IPS-18c (cell line): Measurements from ENCODE around the gene CDV3.

Experiments
- H3K4me3 ChIP-seq: 2 replicates; pipeline ENCODE4 v1.7.0; 2013; ENCODE audit warnings: low read depth, mild to moderate bottlenecking, low read length, moderate library complexity; ENCODE audit not compliant: insufficient read depth
- H3K9me3 ChIP-seq: one replicate; pipeline ENCODE4 v1.6.1; 2013; ENCODE audit warnings: mild to moderate bottlenecking, low read length, moderate library complexity; ENCODE audit not compliant: control insufficient read depth, insufficient read depth

Gene CDV3

DNA sequence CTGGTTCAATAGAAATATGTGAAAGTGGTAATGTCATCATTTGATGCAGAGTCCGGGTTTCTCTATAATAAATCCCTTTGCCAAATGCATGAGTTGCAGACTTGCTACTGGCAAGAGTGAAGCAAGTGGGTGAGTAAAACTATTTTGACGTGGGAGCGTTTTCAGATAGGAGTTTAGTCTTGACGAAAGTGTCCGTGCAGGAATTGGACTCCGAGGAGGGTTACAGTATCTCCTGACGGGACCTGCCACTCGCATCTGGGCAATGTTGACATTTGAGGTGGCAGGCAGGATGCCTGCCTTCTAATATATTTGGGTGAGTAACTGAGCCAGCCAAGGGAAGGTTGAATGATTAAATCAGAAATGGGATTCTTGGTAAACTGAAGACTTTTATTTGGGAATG lies 16.0 kb downstream of the CDV3 start:
- Histone ChIP-seq H3K4me3 (no peak overlapping the region), H3K9me3 (no peaks in the 10 kb centered on the region)

GRCh38 chr3:133591271-133591742 lies 17.8 kb downstream of the CDV3 start:
- H3K9me3 ChIP-seq, result no peaks in the 10 kb centered on the region
- no peak overlapping the region for H3K4me3 ChIP-seq

GRCh38 chr3:133592843-133593242 lies 19.4 kb downstream of the CDV3 start:
- Histone ChIP-seq H3K9me3 (no peaks in the 10 kb centered on the region), H3K4me3 (no peak overlapping the region)

GRCh38 chr3:133593243-133593642 lies 19.8 kb downstream of the CDV3 start:
- H3K9me3 ChIP-seq, result no peaks in the 10 kb centered on the region
- H3K4me3 ChIP-seq, result no peak overlapping the region

GRCh38 chr3:133595341-133595740 lies 21.9 kb downstream of the CDV3 start:
- Histone ChIP-seq H3K9me3 (no peaks in the 10 kb centered on the region), H3K4me3 (no peak overlapping the region)

GRCh38 chr3:133598405-133598804 lies 24.9 kb downstream of the CDV3 start:
- Histone ChIP-seq H3K9me3 (no peaks in the 10 kb centered on the region), H3K4me3 (no peak overlapping the region)

DNA sequence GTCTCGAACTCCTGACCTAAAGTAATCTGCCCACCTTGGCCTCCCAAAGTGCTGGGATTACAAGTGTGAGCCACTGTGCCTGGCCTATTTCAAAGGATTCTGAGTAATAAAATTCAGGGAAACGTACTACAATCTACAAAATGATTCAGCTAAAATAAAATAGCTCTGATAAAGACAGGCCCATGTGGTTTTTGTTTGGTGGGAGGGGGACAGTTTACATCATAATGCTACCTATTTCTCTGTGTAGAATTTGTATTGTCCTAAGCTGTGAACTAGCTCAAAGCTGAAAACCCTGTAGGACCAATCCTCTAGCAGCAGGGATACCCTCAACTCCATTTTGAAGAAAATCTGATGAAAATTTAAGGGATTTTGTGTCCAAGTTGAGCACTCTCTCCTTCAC lies 25.8 kb downstream of the CDV3 start:
- Histone ChIP-seq H3K4me3 (no peak overlapping the region), H3K9me3 (no peaks in the 10 kb centered on the region)

DNA sequence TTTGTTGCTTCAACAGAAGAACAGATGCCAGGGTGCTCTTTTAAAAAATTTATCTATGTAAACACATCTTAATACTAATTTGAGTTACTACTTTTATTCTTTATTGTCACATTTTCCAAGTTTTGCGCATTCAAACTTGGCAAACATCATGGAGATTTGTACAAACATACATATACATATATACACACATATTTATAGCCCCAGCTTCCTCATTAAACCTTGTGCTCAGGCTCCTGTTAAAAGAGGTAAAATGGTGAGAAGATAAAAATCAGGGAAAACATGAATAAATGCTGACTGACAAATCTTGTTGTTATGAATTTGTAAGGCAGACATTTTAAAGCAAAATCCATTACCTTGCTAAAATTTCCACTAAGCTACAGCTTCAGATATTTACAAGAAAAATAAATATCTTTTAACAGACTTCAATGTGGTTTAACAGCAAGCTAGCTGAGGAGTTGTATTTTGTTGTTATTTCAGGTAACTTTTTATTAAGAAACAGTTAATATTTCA lies 27.1 kb downstream of the CDV3 start:
- Histone ChIP-seq H3K4me3 (no peak overlapping the region), H3K9me3 (no peaks in the 10 kb centered on the region)

- no peak overlapping the region for H3K4me3 ChIP-seq
- H3K9me3 ChIP-seq, result no peaks in the 10 kb centered on the region
These were observed 32.9 kb downstream of the CDV3 start for GRCh38 chr3:133606342-133606741.

DNA sequence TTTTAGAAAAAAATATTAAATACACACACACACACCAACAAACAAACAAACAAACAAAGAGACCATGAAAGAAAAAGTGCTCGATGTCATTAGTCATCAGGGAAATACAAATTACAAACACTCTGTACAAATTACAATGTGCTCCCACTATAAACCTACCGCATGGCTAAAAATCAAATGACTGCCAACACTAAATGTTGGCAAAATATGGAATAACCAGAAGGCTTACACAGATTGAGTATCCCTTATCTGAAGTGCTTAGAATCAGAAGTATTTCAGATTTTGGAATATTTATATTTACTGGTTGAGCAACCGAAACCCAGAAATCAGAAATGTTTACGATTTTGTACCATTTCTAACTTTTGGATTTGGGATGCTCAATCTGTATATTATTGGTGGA lies 33.4 kb downstream of the CDV3 start:
- Histone ChIP-seq H3K9me3 (no peaks in the 10 kb centered on the region), H3K4me3 (no peak overlapping the region)

DNA sequence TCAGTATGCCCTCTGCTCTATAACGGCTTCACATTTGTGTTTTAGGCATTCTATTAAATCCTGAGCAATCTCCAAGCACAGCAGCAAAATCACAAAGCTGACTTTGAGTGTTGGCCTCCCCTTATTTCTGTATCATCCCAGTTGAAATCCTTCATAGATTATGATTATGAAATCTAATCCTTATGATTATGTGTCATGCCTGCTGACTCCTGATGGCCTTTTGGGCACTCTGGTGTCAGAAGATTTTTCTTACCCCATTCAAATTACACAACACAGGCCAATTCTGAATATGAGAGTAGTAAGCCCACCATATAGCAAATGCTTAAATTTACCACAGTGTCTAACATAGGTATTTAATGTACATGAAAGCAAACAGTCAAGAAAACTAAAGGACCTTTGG lies 34.3 kb downstream of the CDV3 start:
- Histone ChIP-seq H3K4me3 (no peak overlapping the region), H3K9me3 (no peaks in the 10 kb centered on the region)

GRCh38 chr3:133608388-133608787 lies 34.9 kb downstream of the CDV3 start:
- no peaks in the 10 kb centered on the region for H3K9me3 ChIP-seq

DNA sequence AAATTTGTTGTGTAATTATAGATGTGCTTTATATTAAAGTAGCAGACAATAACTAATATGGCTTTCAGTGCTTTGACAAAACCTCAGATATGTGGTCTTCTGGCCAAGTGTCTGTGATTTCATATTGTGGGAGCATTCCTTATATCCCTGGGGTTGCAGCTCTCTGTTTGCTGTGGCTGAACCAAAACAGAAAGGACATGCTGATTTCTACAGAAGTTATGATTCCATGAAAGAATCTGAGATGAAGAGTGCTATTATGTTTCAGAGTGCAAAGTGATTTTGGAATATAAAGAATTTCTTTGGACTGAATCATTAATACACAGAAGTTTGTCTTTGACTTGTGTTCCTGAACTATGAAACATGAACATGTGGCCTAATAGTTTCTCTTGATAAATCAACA lies 36.5 kb downstream of the CDV3 start:
- no peaks in the 10 kb centered on the region for H3K9me3 ChIP-seq
- no peak overlapping the region for H3K4me3 ChIP-seq

More at GRCh38 chr3:133608388-133608787, 34.9 kb downstream of the CDV3 start:
- H3K4me3 ChIP-seq, result no peak overlapping the region

GRCh38 chr3:133611534-133611933 lies 38.0 kb downstream of the CDV3 start:
- no peaks in the 10 kb centered on the region for H3K9me3 ChIP-seq
- no peak overlapping the region for H3K4me3 ChIP-seq

DNA sequence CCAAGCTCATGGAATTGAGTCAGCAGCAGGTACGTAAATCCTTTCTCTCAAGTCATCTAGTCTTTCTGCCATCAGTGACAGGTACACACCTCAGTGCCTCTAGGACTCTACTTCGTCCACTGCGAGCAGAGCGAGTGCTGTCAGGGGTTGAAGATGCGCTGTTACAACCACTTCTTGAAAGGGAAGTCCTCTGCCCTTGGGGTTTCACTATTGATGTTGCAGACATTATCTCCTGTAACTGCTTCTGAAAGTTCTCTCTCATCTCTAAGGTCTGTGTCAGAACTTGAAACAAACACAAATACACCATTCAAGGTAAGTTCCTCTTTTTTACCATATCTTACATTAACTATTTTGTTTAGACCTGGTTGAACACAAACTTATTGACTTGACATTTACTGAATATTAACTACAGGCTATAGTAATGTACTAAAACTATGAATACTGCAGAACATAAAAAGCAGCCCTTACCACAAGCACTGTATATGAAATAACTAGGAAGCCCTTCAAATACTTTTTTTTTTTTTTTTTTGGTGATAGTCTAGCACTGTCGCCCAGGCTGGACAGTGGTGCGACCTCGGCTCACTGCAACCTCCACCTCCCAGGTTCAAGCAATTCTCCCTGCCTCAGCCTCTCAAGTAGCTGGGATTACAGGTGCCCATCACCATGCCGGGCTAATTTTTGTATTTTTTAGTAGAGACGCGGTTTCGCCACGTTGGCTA lies 46.7 kb downstream of the CDV3 start:
- Histone ChIP-seq H3K4me3 (no peak overlapping the region), H3K9me3 (no peaks in the 10 kb centered on the region)

GRCh38 chr3:133627789-133628188 lies 54.3 kb downstream of the CDV3 start:
- Histone ChIP-seq H3K4me3 (no peak overlapping the region), H3K9me3 (peaks cover 3% of the 10 kb centered on the region)

DNA sequence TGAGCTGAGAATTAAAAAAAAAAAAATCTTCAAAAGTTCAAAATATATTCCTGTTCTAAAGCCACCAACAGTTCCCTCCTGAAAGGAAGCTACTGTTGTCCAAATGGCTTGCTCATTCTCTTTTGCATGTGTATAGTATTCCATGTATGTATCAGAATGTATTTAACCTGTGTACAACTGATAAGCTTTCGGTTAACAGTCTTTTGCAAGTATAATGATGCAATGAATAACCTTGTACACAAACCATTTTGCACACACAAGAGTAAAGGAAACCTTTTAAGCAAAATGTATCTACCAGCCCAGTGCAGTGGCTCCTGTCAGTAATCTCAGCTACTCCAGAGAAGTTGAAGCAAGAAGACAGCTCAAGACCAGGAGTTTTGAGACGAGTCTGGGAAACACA lies 55.7 kb downstream of the CDV3 start:
- Histone ChIP-seq H3K9me3 (peaks cover 3% of the 10 kb centered on the region), H3K4me3 (no peak overlapping the region)

DNA sequence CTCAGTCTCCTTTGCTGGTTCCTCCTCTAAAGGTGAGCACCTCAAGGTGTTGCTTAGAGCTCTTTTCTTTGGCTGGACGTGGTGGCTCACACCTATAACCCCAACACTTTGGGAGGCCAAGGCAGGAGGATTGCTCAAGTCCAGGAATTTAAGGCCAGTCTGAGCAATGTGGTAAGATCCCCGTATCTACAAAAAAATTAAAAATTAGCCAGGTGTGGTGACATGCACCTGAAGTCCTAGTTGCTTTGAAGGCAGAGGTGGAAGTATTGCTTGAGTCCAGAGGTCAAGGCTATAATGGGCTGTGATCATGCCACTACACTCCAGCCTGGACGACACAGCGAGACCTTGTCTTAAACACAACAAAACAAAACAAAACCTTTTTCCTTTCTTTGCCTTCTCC lies 60.0 kb downstream of the CDV3 start:
- no peak overlapping the region for H3K4me3 ChIP-seq
- peaks cover 3% of the 10 kb centered on the region for H3K9me3 ChIP-seq
